NCI-H82 treated with DMSO at 0.1 percent for 48 hours (cell line): ENCODE measurements around the gene TNPO2.
"Not testable (repeated sequence)": the region's sequence is repeated elsewhere in the genome, so short reads cannot be mapped to it uniquely, and the experiment has no call there.

Source experiments
- DNase-seq: peaks from one replicate; lab custom pipeline; 2025; ENCODE audit not compliant: unreplicated experiment; lab: John Stamatoyannopoulos, UW

Gene TNPO2

DNA sequence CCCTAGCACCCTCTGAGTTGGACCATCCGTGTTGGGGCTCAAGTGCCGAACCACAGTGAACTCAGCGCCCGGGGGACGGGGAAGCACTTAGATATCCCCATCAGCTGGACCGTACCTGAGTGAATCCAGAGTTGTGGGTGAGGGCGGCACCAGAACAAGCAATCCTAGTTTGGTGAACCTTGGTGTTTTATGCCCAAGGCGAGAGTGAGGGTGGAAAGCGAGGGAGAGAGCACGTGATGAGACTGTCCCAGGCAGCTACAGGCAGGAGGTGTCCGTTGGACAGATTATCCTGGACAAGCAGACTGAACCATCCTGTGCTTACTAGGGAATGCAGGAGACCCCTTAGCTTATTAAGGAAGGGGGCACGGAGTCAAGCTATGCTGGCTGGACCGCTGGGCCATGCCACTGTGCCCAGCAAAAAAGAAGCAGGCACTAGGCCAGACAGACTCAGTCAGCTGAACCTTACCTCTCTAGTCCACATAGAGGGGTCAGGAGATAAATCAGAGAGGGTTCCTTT is 14.2 kb upstream of the TNPO2 start:
- no peak for DNase-seq

DNA sequence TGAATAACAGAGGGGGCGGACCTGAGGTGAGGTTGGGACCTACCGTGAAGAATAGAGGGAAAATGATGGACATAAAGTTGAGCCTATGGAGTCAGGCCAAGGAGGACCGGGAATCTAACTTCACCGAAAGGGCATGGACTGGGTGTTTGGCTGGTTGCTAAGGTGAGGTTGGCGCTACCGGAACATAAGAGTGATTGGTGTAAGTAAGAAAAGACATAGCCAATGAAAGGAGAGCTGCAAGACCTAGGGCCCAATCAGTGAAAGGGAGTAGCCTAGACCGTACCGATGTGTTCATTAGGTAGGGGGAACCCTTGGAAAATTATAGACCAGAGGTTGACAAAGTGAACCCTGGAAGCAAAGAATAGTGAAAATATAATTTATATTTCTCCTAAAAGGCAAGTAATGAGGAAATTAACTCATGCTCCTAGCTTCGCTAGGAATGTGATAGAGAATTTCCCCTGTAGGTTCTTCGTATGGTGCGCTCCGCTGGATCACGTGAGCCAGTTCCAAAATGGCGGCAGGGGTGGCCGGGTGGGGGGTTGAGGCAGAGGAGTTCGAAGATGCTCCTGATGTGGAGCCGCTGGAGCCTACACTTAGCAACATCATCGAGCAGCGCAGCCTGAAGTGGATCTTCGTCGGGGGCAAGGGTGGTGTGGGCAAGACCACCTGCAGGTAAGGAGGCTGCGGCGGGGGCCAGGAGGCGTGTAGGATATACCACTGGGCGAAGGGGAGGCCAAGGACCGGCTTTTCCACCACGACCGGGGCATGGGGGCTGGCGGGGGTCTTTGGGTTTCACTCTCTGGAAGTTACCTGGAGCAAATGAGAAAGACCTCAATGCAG is 13.5 kb upstream of the TNPO2 start, which contains the start of gene GET3:
Gene GET3, plus strand, starts transcription at position 503 of the 840 bp plus-strand sequence. Its CDS starts 9 bp downstream, at position 512.
- DNase-seq: peak; percentile 100

DNA sequence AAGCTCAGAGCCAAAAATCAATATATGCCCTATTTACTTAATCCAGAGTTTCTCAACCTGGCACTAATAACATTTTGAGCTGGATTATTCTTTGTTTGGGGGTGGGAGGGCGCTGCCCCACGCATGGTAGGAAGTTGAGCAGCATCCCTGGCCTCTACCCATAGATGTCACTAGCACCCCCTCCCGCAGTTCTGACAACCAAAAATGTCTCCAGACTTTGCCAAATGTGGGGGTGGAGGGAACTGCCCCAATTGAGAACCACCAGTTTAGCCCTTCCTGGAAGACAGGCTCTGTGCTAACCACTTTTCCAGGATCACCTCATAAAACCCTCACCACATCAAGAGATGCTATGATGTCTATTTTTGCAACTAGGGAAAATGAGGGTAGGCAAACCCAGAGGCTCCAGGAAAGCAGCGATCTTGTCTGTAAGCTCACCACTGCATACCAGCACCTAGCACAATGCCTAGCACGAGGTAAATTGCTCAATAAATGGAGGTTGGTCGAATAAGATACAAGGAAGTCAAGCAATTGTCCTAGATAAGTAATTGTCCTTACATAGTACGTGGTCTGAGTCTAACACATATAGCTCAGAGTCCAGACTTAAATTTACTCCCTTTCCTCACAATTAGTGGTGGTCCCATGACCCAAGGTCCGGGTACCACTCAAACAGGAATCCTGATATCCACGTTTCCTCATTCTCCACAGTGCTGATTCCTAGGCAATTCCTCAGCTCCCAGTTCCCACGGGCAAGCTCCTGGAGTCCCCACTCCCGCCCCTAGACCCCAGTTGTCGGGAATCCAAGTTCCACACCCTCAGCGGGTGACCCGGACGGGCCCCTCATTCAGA is 9.9 kb upstream of the TNPO2 start:
- DNase-seq: no peak

DNA sequence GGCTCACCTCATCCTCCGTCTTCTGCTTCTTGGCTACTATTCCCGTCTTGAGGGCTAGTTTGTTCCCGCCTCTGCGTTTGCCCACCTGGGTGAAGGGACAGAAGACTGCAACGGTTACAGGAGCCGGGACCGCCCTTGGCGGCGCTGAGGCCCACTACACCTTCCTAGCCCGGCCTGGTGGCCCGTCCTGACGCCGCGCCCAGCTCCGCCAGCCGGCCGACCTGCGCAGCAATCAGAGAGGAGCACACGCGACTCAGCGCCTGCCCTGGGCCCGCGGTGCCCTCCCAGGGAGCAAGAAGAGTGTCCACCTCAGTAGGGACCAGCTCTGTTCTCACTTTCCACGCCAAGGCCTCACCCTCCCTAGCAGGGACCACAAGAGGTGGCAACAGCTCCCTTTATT is 7.6 kb upstream of the TNPO2 start:
- no peak for DNase-seq

DNA sequence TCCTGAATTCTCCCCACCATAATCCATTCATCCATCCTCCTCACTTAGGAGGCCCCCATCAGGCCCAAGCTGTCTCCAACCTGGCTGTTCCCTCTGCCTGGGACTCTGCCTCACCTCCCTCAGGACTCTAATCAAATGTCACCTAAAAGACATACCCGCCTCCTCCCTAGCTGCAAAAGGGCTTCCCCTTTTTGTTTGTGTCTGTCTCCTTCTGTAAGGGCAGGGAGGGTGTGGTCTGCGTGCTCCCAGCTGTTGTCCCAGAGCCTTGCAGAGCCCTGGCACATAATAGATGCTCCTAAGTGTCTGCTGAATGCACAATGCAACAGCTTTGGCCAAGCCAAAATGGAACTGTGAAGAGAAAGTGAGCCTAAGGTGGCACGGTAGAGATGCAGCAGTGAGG is 6.3 kb upstream of the TNPO2 start:
- no peak for DNase-seq

DNA sequence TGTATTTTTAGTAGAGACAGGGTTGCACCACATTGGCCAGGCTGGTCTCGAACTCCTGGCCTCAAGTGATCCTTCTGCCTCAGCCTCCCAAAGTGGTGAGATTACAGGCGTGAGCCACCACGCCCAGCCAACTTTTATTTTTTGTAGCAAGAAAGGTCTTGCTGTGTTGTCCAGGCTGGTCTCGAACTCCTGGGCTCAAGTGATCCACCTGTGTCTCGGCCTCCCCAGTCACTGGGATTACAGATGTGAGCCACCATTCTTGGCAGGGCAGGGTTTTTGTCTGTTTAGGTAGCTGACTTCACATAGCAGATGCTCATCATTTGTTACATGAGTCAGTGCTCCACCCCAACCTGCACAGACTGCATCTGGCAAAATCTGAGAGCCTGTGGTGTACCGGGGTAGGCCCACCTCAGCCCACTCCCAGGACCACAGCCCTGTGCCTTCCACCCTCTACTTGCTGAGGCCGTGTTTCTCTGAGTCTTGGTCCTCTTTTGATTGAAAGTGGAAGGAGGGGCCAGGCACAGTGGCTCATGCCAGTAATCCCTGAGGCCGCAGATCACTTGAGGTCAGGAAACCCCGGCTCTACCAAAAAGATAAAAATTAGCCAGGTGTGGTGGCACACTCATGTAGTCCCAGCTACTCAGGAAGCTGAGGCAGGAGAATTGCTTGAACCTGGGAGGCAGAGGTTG is 4.2 kb upstream of the TNPO2 start:
- DNase-seq: no peak

DNA sequence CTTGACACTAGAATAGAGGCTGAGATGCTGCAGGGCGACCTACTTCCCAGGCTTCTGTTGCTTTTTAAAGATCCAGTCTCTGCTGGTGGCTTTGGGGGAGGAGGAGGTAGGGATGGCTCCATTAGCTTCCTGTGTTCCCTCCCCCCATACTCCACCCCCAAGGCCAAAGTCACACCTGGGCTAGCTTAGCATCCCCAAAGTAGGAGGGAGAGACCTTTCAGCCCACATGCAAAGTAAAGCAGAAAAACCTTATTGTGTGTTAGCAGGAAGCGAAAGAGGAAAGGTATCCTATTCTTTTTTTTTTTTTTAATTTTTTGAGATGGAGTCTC is 3.2 kb upstream of the TNPO2 start:
- DNase-seq: no peak

DNA sequence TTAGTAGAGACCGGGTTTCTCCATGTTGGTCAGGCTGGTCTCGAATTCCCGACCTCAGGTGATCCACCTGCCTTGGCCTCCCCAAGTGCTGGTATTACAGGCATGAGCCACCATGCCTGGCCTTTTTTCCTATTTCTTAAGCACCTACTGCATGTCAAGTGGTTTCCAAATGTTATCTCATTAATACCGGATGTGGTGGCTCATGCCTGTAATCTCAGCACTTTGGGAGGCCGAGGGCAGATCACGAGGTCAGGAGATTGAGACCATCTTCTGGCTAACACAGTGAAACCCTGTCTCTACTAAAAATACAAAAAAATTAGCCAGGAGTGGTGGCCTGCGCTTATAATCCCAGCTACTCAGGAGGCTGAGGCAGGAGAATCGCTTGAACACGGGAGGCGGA is 1.9 kb upstream of the TNPO2 start:
- DNase-seq: not testable (repeated sequence)

DNA sequence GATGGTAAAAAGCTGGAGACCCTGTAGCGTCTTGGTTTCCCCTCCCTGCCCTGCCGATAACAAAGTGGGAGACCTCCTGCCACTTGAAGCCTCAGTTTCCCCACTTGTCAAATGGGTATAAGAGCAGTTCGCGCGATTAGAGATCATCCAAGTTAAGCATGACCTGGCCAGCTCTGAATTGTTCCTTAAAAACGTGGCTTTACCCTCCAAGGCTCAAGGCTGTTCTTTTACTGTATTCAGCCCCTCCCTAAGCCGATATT is 421 bp downstream of the TNPO2 start:
- no peak for DNase-seq

DNA sequence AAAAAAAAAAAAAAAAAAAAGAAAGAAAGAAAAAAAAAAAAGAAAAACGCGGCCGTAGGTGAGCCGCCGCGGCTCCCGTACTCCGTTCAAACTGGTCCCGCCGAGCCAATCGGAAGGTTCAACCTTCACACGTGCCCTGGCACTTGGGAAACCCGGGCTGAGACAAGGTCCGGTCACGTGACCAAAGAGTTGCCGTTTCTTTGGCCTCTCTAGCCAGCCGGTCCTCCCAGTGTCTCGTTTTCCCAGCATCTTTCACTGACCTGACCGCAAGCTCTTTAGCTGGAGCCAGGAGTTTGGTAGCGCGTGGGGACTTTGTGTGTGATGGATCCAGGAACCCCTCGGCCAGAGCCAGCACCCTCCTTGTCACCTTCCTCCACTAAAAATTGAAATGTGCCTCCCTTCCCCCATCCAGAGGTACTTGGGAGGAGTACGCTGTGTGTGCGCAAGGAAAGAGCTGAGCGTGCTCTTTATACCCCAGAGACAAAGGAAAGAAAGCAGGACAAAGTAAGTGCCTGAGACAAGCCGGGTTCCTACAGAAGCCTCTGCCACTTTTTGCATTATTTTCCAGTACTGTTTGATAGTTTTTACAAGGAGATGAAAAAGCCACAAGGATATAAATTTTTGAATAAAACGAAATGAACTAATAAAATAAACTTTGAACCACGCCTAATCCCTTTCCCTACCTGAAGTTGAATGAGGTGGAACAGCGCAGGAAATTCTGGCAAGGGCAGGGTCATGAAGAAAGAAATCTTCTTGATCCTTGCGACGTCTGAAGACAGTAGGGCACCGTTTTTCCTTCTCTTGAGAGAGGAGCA is 959 bp downstream of the TNPO2 start:
- peak; percentile 98 for DNase-seq

DNA sequence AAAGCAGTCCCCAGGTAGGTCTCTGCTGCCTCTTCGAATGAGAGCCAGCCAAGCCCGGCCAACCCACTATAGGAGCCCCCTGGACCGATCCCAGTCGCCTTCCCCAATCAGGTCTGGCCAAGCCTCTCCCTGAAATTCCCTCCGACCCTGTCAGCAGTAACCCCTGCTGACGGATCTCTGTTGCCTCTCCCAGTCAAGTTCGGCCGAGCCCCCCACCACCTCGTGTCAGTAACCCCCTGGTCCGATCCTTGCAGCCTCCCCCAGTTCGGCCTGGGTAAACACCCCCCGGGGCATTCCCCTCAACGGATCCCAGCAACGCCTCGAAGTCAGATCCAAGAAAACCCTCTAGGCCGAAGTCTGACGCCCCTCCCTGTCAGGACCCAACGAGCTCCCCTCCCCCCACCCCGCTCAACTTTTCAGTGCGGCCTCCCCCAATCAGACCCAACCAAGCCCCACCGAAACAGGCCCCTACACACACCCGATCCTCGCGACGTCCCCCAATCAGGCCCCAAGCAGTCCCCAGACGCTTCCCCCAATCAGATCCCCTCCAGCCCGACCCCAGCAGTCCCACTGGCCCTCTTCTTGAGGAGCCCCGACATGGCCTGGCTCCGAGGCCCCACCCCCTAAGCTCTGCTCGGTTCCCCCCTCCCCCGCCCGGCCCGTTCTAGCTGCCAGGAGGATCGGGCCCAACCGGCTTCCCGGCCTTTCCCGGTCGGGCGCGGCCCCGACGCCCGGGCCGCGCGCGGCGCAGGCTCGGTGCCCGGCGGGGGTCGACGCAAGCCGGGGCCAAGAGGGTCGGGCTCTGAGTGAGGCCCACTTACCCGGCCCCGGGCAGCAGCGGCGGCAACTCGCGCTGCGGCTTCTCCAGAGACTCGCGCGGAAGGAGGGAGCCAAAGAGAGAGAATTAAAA is 1.8 kb downstream of the TNPO2 start:
- no peak for DNase-seq

DNA sequence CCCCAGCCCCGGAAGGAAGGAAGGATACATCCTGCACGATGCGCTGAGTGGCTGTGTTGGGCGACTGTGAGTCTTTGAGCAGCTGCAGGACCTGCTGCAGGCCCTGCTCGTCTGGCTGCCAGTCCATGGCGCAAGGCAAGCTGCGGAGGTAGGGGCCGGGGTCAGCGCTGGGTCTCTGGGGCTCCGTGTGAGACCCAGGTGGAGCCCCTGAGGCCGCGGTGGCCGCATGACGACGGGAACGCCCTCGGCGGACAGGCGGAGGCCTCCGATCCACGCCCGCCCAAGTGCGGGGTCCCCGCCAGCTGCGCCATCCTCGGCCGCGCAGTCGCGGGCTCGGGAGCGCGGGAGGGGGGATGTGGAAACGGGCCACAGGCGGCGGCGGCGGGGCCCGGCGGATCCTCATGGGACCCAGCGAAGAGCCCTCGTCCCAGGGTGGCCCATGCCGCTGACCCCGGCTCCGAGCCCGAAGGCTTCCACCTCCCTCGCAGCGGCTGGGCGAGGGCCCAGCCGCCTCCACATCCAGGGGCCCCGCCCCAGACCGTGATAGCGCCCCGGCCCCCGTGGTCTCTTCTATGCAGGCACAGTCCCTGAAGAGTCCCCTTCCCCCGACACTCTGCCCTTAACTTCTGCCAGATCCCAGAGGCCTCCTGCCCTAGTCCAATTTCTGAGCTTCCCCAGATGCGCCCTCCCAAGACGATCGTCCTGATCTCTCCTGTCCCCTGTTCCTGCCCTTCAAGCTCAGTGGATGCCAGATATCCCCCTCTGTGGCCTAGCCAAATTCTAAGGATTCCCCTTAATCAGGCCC is 2.7 kb downstream of the TNPO2 start:
- DNase-seq: no peak

DNA sequence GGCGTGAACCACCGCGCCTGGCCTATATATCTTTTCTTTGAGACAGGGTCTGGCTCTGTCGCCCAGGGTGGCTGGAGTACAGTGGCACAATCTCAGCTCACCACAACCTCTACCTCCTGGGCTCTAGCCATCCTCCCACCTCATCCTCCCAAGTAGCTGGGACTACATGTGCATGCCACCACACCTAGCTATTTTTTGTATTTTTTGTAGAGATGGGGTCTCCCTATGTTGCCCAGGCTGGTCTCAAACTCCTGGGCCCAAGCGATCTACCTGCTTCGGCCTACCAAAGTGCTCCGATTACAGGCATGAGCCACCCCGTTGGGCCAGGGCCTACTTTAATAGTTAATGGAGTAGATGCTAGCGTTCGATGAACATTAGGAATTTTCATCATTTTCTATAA is 3.4 kb downstream of the TNPO2 start:
- no peak for DNase-seq

DNA sequence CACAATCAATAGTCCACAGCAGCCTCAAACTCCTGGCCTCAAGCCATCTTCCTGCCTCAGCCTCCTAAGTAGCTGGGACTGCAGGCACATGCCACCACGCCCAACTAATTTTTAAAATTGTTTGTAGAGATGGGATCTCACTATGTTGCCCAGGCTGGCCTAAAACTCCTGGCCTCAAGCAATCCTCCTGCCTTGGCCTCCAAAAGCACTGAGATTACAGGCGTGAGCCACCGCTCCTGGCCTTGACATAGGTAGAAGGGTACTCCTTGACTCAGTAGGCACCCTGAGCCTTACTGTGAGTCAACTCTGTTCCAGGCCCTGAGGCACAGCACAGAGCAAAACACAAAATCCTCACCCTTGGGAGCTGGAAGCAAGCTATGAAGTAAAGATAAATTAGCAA is 7.8 kb downstream of the TNPO2 start:
- no peak for DNase-seq

DNA sequence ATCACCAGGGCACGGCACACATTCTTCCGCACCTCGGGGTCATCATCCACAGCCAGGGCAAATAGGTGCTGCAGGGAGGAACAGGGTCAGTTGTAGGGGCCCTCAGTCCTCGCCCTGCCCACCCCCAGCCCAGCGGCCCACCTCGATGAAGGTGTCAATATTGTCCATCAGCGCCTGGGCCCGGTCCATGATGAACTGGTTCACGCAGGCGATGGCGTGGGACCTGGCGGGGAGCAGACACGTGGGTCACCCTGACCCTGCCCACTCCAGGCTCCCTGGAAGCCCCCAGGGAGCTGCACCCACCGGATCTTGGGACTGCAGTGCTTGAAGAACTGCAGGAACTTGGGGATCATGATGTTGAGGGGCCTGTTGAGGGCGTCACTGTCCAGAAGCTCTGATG is 8.6 kb downstream of the TNPO2 start:
- no peak for DNase-seq

DNA sequence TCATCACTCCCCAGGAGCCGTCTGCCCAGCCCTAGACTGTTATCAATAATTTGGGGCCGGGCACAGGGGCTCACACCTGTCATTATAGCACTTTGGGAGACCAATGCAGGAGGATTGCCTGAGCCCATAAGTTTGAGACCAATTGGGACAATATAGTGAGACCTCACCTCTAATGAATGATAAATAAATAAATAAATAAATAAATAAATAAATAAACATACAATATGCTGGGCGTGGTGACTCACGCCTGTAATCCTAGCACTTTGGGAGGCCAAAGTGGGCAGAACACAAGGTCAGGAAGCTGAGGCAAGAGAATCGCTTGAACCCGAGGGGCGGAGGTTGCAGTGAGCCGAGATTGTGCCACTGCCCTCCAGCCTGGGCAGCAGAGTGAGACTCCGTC is 10.4 kb downstream of the TNPO2 start:
- not testable (repeated sequence) for DNase-seq

DNA sequence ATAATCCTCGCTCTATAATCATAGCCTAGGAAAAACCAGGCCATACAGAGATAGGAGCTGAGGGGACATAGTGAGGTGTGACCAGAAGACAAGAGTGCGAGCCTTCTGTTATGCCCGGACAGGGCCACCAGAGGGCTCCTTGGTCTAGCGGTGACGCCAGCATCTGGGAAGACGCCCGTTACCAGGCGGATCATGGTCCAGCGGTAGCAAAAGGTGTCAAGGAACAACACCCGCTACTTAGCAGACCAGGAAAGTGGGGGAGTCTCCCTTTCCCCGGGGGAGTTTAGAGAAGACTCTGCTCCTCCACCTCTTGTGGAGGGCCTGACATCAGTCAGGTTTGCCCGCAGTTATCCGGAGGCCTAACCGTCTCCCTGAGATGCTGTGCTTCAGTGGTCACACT is 11.7 kb downstream of the TNPO2 start:
- DNase-seq: not testable (repeated sequence)

DNA sequence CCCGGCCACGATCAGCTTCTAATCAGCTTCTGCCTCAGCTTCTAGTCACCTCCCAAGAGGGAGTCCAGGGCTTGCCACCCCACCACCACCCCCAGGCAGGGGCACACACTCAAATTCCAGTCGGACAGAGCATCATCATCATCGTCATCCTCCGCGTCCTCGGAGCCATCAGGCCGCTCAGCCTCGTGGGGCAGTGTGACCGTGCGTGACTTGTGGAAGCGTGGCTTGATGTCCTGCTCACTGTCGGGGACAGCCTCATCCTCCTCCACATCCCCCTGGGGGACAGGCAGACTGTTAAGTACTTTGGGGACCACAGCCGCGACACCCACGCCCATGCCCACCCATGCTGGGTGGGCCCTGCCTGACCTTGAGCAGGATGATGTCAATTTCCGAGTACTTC is 12.5 kb downstream of the TNPO2 start:
- no peak for DNase-seq

DNA sequence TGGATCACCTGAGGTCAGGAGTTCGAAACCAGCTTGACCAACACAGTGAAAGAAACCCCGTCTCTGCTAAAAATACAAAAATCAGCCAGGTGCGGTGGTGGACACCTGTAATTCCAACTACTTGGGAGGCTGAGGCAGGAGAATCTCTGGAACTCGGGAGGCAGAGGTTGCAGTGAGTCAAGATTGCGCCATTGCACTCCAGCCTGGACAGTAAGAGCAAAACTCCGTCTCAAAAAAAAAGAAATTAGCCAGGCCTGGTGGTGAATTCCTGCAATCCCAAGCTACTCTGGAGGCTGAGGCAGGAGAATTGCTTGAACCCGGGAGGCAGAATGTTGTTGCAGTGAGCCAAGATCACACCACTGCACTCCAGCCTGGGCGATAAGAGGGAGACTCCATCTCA is 15.1 kb downstream of the TNPO2 start:
- DNase-seq: no peak
